Stimulated activated naive CD4-positive, alpha-beta T cell treated with Interleukin-2 at 50 U/mL for 16 hours (primary cell): Measurements from ENCODE around the gene ASS1.

Source experiments
- DNase-seq: peaks from one replicate; lab custom pipeline; 2025; lab: John Stamatoyannopoulos, UW

Gene ASS1

DNA sequence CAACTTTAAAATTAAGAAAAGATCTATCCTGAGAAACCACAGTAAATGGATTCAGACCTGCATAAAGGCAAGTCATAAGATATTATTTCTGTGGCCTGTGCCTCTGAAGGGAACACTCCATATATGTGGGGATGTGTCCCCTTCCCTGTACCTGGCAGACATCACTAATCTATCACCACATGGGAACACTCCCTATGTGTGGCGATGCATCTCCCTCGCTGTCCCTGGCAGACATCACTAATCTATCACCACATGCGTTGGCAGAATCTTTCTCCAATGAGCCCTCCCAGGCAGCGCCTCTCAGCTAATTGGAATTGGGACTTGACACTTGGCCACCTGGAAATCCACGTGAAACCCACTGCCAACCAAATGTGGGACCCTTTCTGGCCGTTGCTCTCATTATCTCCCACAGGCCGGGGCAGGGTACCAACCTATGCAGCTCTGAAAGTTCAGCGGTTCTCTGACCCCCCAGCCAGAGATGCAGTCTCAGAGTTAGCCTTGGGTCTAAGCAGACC, 25.2 kb upstream of the ASS1 start:
- no peak for DNase-seq

GRCh38 chr9:130421154-130421801, 23.5 kb upstream of the ASS1 start:
- DNase-seq, result no peak

DNA sequence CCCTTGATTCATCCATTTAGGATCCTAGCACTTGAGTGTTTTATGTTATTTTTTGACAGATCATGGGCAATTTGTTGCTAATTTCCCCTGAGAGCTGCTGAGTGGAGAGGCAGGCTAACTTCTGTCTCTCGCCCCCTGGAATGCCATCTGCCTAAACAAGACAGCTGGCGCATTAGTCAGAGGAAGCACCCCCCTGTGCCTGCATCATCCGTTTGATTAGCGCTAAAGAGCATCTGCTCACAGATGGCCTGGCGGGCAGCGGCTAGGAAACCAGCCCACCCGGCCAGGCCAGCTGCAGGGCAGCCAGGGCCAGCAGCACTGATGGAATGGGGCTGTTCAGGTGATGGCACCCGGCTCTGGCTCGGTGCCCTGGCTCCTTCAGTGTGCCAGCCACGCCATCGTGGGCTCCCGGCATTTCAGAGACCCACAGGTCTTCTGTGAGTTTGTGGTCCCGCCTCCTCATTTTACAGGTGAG, 22.9 kb upstream of the ASS1 start:
- DNase-seq, result no peak

GRCh38 chr9:130422546-130422945, 22.2 kb upstream of the ASS1 start:
- DNase-seq, result no peak

DNA sequence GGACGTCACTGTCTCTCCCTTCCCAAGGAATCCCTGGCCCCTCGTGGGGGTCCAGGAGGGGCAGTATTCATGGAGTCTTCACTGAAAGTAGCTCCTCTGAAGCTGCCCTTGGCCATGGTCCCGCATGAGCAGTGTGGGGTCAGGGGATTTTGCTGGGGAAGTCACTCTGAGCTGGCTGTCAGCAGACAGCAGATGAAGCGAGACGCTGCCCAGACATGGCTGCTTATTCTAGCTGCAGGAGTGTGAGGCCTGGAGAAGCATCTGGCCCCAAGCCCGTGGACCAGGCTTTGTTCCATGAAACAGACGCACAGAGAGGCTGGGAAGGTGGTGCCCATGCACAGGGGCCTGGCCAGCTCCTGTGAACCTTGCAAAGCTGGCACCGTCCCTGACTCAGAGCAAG, 21.5 kb upstream of the ASS1 start:
- no peak for DNase-seq

DNA sequence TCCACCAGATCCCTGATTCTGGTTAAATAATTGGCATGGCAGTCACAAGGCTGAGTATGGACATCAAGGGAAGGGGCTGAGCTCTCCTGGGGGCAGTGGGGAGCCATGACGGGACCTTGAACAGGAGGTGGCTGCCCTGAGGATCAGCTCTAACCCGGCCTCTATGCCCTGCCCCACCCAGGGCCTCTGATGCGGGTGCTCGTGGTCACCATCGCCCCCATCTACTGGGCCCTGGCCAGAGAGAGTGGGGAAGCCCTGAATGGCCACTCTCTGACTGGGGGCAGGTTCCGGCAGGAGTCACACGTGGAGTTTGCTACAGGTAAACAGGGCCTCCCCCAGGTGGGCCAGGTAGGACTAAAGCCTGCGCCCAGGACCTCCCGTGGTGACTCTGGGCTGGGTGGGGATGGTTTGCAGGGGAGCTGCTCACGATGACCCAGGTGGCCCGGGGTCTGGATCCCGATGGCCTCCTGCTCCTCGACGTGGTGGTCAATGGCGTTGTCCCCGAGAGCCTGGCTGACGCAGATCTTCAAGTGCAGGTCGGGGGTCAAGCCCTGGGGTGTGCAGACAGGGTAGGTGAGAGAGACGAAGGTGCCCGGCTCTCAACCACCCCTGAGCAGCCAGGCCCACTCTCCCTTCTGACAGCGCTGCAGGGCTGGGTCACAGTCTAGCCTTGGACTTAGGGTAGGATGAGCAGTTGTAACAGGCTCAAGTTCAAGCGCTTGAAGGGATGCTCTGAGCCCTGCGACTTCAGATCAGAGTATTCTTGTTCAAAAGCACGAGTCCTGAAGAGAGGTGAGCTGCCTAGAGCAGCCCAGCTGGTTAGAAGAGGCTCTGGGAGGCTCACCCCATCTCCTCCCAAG, 19.9 kb upstream of the ASS1 start:
- DNase-seq, result no peak

DNA sequence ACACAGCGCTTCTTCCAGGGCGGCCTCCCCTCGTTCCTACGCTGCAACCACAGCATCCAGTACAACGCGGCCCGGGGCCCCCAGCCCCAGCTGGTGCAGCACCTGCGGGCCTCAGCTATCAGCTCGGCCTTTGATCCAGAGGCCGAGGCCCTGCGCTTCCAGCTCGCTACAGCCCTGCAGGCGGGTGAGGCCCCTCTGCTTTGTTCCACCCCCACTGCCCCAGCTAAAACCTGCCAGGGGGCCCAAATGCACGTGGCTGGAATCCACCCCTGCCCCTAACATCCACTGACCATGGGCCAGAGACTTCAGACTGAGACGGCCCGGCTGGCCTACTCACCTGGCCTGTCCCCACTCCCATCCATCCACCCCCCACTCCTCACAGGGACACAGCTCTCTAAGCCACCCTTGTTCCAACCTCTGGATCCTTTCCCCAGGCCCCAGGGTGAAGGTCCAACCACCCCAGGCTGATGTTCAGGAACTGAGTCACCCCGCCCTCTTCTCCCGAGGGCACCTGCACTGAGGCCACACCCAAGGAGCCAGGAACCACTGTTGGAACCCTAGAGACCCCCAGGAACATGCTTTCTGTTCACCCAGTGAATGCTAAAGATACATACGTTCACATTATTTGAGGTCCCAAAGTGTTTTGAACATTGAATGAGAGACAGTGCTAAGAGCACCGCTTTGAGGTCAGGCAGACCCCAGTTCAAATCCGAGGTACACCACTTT, 18.9 kb upstream of the ASS1 start:
- DNase-seq, result no peak

DNA sequence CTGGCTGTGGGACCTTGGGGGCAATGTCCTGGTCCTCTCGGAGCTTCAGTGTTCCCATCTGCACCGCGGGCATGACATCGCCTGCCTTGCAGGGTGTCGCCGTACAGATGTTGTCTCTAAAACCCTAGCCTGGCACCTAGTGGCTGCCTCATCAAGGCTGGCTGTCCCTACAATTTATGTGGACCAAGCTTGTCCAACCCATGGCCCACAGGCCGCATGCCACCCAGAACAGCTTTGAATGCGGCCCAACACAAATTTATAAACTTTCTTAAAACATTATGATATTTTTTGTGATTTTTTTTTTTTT, 18.3 kb upstream of the ASS1 start:
- DNase-seq, result no peak

DNA sequence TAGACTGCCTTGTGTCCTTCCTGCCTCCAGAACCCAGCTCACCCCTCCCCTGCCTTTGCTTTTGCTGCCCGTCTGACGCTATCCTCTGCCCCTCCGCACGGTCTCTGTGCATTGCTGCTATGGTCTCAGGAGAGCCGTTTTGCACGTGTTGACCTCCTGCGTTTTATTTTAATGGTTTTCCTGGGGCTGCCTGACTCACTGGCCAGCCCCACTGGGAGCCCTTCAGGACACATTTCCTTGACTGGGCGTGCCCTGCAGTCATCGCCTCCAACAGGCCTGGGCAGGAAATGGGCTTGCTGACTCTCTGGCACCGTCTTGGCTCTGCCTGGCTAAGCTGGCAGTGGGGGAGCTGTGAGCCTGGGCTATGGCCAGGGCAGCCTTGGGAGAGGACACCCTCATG, 17.9 kb upstream of the ASS1 start:
- no peak for DNase-seq

DNA sequence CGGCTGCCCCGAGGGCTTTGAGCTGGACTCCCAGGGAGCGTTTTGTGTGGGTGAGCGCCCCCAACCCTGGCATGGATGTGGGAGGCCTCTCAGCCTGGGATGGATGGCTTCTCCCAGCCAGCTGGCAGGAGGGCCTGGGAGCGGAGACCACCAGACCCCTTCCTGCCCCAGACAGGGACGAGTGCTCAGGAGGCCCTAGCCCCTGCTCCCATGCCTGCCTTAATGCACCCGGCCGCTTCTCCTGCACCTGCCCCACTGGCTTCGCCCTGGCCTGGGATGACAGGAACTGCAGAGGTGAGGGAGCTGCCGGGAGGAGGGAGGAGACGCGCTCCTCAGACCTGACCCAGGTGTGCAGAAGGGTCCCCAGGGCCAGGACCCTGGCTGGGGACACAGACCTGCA, 17.4 kb upstream of the ASS1 start:
- DNase-seq, result no peak

GRCh38 chr9:130428086-130428665, 16.6 kb upstream of the ASS1 start:
- DNase-seq, result no peak

GRCh38 chr9:130429381-130429780, 15.4 kb upstream of the ASS1 start:
- no peak for DNase-seq

DNA sequence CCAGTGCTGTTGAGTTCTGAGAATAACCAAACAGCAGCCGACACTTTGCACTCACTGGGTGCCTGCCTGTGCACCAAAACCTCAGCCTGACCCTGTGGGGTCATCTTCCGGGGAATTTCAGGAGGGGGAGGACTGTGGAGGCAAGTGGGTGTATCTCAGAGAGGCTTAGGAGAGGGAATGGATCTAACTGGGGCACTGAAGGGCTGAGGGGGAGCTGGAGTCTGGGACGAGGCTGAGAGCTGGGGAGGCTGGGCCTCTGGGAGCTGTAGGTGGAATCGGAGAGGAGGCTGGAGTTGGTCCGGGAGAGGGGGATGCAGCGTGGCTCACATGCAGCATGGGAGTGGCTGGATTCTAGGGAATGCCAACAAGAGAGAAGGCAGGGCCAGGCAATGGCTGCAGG, 14.9 kb upstream of the ASS1 start:
- DNase-seq, result no peak

DNA sequence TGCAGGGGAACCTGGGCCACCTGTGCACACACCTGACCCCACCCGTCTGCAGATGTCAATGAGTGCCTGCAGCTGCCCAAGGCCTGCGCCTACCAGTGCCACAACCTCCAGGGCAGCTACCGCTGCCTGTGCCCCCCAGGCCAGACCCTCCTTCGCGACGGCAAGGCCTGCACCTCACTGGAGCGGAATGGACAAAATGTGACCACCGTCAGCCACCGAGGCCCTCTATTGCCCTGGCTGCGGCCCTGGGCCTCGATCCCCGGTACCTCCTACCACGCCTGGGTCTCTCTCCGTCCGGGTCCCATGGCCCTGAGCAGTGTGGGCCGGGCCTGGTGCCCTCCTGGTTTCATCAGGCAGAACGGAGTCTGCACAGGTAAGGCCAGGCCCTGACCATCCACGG, 14.5 kb upstream of the ASS1 start:
- no peak for DNase-seq

DNA sequence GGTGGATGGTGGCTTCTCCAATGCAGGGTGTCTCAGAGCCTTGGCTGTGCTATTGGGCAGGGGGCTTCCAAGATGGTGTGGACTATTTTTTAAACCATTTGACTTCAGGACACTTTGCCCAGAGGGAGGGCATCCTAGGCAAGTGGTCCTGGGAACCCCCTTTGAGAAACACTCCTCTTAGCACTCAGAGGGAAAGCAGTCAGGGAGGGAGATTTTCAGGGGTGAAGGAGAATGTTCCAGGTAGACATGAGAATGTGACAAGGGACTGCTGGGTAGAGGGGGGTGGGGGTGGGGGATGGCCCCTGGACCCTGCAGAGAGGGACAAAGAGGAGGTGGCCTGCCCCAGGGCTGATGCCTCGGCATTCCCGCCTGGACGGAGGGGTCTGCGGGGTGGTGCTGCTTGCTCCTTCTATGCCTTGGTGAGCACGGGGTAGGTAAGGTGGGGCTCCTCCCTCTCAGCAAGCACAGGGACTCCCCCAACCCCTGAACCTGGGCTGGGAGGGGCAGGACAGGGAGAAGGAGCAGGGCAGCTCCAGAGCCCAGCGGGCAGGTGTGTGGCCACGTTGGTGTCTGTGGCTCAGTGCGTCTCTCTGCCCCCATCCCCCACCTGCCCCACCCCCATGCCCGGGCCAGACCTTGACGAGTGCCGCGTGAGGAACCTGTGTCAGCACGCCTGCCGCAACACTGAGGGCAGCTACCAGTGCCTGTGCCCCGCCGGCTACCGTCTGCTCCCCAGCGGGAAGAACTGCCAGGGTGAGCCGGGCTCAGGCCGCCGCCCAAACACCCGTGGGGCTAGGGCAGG, 13.8 kb upstream of the ASS1 start:
- DNase-seq, result no peak

DNA sequence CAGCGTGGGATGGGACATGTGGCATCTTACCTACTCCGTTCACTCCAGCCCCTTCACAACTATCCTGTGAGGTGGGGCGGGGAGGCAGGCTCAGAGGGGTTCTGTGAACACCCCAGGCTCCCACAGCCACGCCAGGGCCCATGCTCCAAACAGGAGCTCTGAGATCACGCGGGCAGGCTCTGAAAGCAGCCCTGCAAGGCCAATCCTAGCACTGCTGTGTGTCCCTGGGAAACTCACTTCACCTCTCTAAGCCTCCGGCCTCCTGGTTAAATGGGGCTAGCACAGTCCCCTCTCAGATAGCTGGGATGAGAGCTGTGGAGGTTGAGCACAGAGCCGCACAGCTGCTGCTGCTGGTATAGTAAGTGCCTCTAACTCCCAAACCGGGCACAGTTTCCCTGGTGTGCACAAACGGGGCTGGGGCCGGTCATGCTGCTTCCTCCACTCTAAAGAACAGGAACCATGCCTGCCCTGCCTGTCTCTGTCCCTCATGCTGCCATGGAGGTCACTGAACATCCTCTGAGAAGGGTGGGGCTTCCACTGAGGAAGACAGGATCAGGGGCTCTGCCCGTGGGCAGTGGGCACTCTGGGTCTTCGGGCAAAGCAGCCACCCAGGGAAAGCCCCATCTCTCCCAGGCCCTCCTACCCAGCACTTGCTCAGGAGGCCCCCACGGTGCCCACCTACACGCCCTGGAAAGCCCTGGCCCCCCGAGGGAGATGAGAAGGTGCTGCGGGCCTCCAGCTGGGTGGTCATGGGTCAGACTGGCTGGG, 13.0 kb upstream of the ASS1 start:
- no peak for DNase-seq

- DNase-seq, result no peak
Measured at GRCh38 chr9:130432362-130432761, 12.4 kb upstream of the ASS1 start.

DNA sequence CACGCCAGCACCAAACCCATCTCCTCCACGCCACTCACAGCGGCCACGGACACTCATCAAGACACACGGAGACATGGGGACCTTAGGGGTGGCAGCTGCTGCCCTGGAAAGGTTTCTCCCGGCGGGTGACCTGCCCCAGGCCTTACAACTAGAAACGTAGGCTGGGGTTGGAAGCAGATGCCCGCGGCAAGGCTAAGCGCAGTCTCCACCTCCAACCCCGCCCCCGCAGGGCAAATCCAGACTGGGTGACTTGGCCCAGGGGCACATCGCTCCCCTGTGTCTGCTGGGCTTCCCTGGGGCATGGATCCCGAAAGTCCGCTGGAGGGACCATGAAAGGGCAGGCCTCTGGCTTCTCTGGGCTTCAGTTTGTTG, 12.0 kb upstream of the ASS1 start:
- no peak for DNase-seq

DNA sequence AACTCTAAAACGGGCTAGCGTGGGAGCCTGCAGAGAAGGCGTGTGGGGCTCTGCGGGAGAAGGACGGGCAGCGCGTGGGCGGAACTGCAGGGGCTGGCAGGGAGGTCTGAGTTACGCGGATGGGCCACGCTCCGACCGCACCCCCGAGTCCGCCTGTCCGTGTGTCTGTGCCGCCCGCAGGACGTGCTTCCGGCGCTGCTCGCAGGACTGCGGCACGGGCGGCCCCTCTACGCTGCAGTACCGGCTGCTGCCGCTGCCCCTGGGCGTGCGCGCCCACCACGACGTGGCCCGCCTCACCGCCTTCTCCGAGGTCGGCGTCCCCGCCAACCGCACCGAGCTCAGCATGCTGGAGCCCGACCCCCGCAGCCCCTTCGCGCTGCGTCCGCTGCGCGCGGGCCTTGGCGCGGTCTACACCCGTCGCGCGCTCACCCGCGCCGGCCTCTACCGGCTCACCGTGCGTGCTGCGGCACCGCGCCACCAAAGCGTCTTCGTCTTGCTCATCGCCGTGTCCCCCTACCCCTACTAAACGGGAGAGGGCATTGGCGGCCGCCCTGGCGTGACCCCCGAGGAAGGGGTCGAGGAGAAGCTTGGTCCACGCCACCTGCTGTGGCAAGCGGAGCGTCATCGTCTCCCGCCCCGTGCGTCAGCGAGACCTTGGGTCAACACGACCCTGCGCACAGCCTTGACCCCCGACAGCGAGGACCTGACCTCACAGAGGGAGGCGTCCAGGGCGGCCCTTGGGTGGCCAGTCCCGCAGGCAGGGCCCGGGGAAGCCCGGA, 11.4 kb upstream of the ASS1 start:
- DNase-seq, result no peak

- no peak for DNase-seq
Measured at GRCh38 chr9:130433947-130434262, 10.9 kb upstream of the ASS1 start.
